Measurements from ENCODE around the gene CMIP.

Gene CMIP

GRCh38 chr16:81752225-81752875 is 307.7 kb downstream of the CMIP start:
- TF ChIP-seq CTCF (IDR thresholded peaks at IDR 0.05) = no peak

- TF ChIP-seq CTCF (IDR thresholded peaks at IDR 0.05) = no peak
Measured at GRCh38 chr16:81752876-81753227, 308.2 kb downstream of the CMIP start.

GRCh38 chr16:81754858-81755257 is 310.2 kb downstream of the CMIP start:
- no peak for TF ChIP-seq CTCF (IDR thresholded peaks at IDR 0.05)

GRCh38 chr16:81755915-81756614 is 311.5 kb downstream of the CMIP start:
- TF ChIP-seq CTCF (IDR thresholded peaks at IDR 0.05) = no peak

GRCh38 chr16:81756615-81757356 is 312.2 kb downstream of the CMIP start:
- no peak for TF ChIP-seq CTCF (IDR thresholded peaks at IDR 0.05)

GRCh38 chr16:81758376-81758775 is 313.8 kb downstream of the CMIP start:
- no peak for TF ChIP-seq CTCF (IDR thresholded peaks at IDR 0.05)

All from LNCAP (cell line).